ENCODE measurements around the gene FAR2. TPM values are rescaled to one million over a fixed set of nuclear protein-coding genes. Genes with fewer than 3 reads are reported as not detected.
"Not testable (repeated sequence)": the region's sequence is repeated elsewhere in the genome, so short reads cannot be mapped to it uniquely, and the experiment has no call there.

FAR2 gene
- total RNA-seq, 3 donors from 2014 or later, result 8.2 to 18.2 (median 9.8) TPM

- Histone ChIP-seq H3K4me1 (no peaks in the 10 kb centered on the region), H3K27ac (no peak overlapping the region), H3K27me3 (no peaks in the 10 kb centered on the region), H3K36me3 (no peaks in the 10 kb centered on the region), H3K4me3 (no peak overlapping the region), H3K9me3 (no peaks in the 10 kb centered on the region)
- TF ChIP-seq CTCF (IDR thresholded peaks at IDR 0.05) (no peak), POLR2A (IDR thresholded peaks at IDR 0.05) (no peak), POLR2AphosphoS5 (IDR thresholded peaks at IDR 0.05) (no peak)
- no peak for DNase-seq (ENCODE audit: low spot score in 2 of 2)
- intact Hi-C loops (cut with DNase I; ENCODE audit: low total_unique reads), result no loop called here
Measured at GRCh38 chr12:29382251-29382650, 233.2 kb downstream of the FAR2 start.

- H3K27ac ChIP-seq; H3K4me1 ChIP-seq; H3K4me3 ChIP-seq; intact Hi-C loops (cut with DNase I; ENCODE audit: low total_unique reads); DNase-seq (ENCODE audit: low spot score in 2 of 2); H3K27me3 ChIP-seq; H3K36me3 ChIP-seq; H3K9me3 ChIP-seq: not testable (repeated sequence)
Measured at GRCh38 chr12:29385194-29385593, 236.1 kb downstream of the FAR2 start.

Other genes starting within 250 kb of the FAR2 start
- 10 to 100 TPM; 23.9 to 80.2 (median 46.1) TPM for gene ERGIC2, start 231.9 kb downstream of the FAR2 start, total RNA-seq